B cell (primary cell): ENCODE data around the gene ANO2.

Experiments
- CTCF ChIP-seq: fragments of 200-600 bp; IDR thresholded peaks from one replicate; pipeline ENCODE4 v1.8.0; 2022; ENCODE audit warnings: antibody characterized with exemption, mild to moderate bottlenecking
- EZH2 ChIP-seq: IDR thresholded peaks from 2 replicates; pipeline ENCODE4 v1.6.1; 2012; ENCODE audit warnings: borderline replicate concordance, low read depth, mild to moderate bottlenecking, moderate library complexity, low read length; ENCODE audit not compliant: insufficient read depth, poor library complexity, severe bottlenecking

GRCh38 chr12:5665615-5666014 is 279.4 kb downstream of the ANO2 start:
- TF ChIP-seq CTCF (no peak), EZH2 (no peak)
